Skeletal muscle satellite cell (primary cell): ENCODE results near the gene PDIA2.
"Not testable (repeated sequence)": the region's sequence is repeated elsewhere in the genome, so short reads cannot be mapped to it uniquely, and the experiment has no call there.

Experiments
- H3K27me3 ChIP-seq: 2 replicates; pipeline ENCODE4 v1.7.0; 2013; ENCODE audit warnings: low read length; ENCODE audit not compliant: control insufficient read depth, insufficient read depth
- H3K36me3 ChIP-seq: 2 replicates; pipeline ENCODE4 v1.7.0; 2013; ENCODE audit warnings: mild to moderate bottlenecking, control low read depth, low read length; ENCODE audit not compliant: insufficient read depth
- H3K4me1 ChIP-seq: 2 replicates; pipeline ENCODE4 v1.7.0; 2013; ENCODE audit warnings: low read length; ENCODE audit not compliant: control insufficient read depth, insufficient read depth
- H3K4me2 ChIP-seq: 2 replicates; pipeline ENCODE4 v1.7.0; 2013; ENCODE audit warnings: mild to moderate bottlenecking, low read length
- H3K4me3 ChIP-seq: 2 replicates; pipeline ENCODE4 v1.7.0; 2013; ENCODE audit warnings: low read length
- H3K9ac ChIP-seq: 2 replicates; pipeline ENCODE4 v1.7.0; 2013; ENCODE audit warnings: mild to moderate bottlenecking, low read depth, low read length, moderate library complexity
- H3K9me3 ChIP-seq: replicated peaks from 2 replicates; pipeline ENCODE4 v1.7.0; 2013; ENCODE audit warnings: mild to moderate bottlenecking, control low read depth, low read length

The PDIA2 gene

DNA sequence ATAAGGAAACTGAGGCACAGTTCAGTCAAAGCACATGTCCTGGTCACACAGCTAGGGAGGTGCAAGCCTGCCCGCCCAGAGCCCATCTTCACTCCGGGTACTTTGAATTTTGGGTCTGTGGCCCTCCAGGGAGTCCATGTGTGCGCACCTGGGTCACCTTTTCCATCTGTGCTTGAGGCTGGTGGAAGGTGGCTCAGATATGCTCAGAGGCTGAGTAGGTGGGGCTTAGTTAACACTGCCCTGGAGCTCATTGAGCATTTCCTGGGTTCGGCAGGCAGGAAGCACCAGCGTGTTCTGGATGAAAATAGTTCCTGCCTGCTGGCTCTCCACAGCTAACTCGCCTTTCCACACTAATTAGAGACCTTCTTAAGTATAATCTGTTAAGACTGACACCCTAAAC is 29.1 kb upstream of the PDIA2 start:
- Histone ChIP-seq H3K9ac (no peak overlapping the region), H3K27me3 (no peaks in the 10 kb centered on the region), H3K4me1 (no peaks in the 10 kb centered on the region), H3K36me3 (peaks cover 13% of the 10 kb centered on the region), H3K9me3 (no peaks in the 10 kb centered on the region), H3K4me2 (no peak overlapping the region), H3K4me3 (no peak overlapping the region)

DNA sequence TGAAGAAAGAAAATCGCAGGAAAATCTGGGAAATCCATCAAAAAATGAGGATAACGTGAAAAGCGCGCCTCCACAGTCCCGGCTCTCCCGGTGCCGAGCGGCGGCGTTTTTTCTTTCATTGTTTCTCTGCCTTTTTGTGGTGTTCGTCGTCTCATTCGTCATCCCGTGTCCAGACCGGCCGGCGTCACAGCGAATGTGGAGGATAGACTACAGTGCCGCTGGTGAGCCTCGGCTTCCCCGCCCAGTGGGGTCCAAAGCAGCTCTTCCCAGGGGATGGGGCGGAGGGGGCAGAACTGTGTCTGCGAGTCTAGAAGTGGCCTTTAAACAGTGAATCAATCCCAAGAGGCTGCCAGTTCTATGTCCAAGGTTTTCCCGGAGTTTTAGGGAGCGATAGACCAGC is 28.5 kb upstream of the PDIA2 start:
- Histone ChIP-seq H3K4me3 (no peak overlapping the region), H3K4me2 (no peak overlapping the region), H3K4me1 (no peaks in the 10 kb centered on the region), H3K27me3 (no peaks in the 10 kb centered on the region), H3K9me3 (no peaks in the 10 kb centered on the region), H3K9ac (no peak overlapping the region), H3K36me3 (peaks cover 13% of the 10 kb centered on the region)

DNA sequence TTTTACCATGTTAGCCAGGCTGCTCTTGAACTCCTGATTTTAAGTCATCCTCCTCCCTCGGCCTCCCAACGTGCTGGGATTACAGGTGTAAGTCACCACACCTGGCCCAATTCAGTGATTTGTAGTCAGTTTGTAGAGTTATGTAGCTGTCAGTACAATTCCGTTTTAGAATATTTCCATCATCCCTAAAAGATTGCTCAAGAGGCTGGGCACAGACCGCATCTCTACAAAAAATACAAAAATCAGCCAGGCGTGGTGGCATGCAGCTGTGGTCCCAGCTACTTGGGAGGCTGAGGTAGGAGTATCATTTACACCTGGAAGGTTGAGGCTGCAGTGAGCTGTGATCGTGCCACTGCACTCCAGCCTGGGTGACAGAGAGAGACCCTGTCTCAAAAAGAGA is 27.8 kb upstream of the PDIA2 start:
- H3K4me3 ChIP-seq: no peak overlapping the region
- peaks cover 13% of the 10 kb centered on the region for H3K36me3 ChIP-seq
- no peak overlapping the region for H3K9ac ChIP-seq
- H3K27me3 ChIP-seq: no peaks in the 10 kb centered on the region
- no peaks in the 10 kb centered on the region for H3K9me3 ChIP-seq
- H3K4me1 ChIP-seq: no peaks in the 10 kb centered on the region
- no peak overlapping the region for H3K4me2 ChIP-seq

DNA sequence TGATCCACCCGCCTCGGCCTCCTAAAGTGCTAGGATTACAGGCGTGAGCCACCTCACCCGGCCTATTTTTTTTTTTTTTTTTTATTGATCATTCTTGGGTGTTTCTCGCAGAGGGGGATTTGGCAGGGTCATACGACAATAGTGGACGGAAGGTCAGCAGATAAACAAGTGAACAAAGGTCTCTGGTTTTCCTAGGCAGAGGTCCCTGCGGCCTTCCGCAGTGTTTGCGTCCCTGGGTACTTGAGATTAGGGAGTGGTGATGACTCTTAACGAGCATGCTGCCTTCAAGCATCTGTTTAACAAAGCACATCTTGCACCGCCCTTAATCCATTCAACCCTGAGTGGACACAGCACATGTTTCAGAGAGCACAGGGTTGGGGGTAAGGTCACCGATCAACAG is 24.9 kb upstream of the PDIA2 start:
- H3K9me3 ChIP-seq, H3K27me3 ChIP-seq, H3K9ac ChIP-seq, H3K4me1 ChIP-seq, H3K4me2 ChIP-seq, H3K4me3 ChIP-seq: not testable (repeated sequence)
- H3K36me3 ChIP-seq: peaks cover 21% of the 10 kb centered on the region

DNA sequence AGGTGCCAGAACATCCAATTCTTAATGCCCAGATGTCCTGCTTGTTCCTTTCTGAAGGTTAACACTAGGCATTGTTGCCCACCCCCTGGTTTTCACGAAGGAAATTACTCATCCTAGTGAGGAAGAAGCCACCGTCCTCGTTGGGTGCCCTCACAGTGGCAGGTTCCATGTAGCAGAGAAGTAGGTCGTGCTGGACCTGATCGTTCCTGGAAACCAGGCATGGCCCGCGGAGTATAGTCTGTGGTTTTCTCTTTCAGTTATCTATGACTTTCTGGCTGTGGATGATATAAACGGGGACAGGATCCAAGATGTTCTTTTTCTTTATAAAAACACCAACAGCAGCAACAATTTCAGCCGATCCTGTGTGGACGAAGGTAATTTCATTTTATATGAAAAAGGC is 23.7 kb upstream of the PDIA2 start:
- H3K4me3 ChIP-seq: no peak overlapping the region
- H3K36me3 ChIP-seq: peaks cover 20% of the 10 kb centered on the region
- no peaks in the 10 kb centered on the region for H3K27me3 ChIP-seq
- H3K9ac ChIP-seq: no peak overlapping the region
- no peaks in the 10 kb centered on the region for H3K9me3 ChIP-seq
- H3K4me1 ChIP-seq: no peaks in the 10 kb centered on the region
- no peak overlapping the region for H3K4me2 ChIP-seq

DNA sequence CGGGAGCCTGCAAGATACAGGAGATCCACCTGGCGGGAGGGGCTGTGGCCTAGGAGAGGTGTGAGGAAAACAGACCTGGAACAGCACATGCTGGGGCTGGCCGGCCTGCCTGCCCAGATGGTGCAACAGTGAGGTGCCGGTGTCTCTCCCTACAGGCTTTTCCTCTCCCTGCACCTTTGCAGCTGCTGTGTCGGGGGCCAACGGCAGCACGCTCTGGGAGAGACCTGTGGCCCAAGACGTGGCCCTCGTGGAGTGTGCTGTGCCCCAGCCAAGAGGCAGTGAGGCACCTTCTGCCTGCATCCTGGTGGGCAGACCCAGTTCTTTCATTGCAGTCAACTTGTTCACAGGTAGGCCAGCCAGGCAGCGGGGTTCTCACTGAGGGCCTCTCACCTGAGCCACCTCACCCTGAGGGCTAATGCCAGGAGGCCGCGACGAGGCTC is 23.1 kb upstream of the PDIA2 start:
- Histone ChIP-seq H3K4me3 (no peak overlapping the region), H3K4me2 (no peak overlapping the region), H3K36me3 (peaks cover 17% of the 10 kb centered on the region), H3K27me3 (no peaks in the 10 kb centered on the region), H3K9me3 (no peaks in the 10 kb centered on the region), H3K4me1 (no peaks in the 10 kb centered on the region), H3K9ac (no peak overlapping the region)

DNA sequence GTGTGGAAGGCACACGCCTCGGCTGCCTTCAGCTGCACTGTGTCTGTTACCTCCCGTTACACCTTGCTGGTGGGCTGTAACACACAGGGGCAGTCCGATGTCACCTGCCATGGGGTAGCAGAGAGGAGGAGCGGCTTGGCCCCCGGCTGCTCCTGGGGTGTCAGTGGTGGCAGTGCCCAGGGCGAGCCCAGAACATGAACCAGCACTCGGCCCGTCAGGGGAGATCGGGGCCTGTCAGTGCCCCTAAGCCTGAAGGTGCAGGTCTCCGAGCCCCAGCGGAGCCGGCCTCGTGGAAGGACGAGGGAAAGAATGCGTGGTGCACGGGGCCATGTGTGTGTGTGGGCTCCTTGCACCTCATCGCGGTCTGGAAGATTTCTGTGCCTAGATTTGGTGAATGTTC is 22.6 kb upstream of the PDIA2 start:
- peaks cover 18% of the 10 kb centered on the region for H3K36me3 ChIP-seq
- H3K4me3 ChIP-seq: no peak overlapping the region
- H3K9ac ChIP-seq: no peak overlapping the region

DNA sequence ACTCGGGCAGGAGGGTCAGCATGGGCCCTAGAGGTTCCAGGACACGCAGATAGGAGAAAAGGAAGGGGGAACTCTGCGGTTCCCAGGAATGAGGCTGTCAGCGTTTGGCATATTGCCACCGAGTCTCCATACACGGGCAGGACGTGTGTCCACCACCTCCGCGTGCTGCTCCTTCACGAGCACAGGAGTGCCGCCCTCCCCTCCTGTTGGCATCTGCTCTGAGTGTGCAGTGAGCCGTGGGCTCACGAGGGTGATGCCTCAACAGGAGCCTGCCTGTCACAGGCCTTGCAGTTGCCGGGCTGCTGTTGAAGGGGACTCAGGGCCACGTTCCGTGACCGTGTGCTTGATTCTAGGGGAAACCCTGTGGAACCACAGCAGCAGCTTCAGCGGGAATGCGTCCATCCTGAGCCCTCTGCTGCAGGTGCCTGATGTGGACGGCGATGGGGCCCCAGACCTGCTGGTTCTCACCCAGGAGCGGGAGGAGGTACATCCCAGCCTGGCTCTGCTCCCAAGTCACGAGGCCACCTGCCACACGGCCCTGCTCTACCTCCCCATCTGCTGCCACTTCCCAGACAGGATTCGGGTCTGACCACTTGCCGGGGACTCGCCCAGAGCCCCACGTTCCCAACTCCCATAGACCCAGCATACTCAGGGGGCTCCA is 21.8 kb upstream of the PDIA2 start:
- Histone ChIP-seq H3K4me2 (no peak overlapping the region), H3K9me3 (no peaks in the 10 kb centered on the region), H3K27me3 (no peaks in the 10 kb centered on the region), H3K9ac (no peak overlapping the region), H3K4me3 (no peak overlapping the region), H3K36me3 (peaks cover 14% of the 10 kb centered on the region), H3K4me1 (peaks cover 5% of the 10 kb centered on the region)

More for the DNA sequence above, 22.6 kb upstream of the PDIA2 start:
- H3K4me1 ChIP-seq: no peaks in the 10 kb centered on the region
- no peak overlapping the region for H3K4me2 ChIP-seq
- H3K9me3 ChIP-seq: no peaks in the 10 kb centered on the region
- no peaks in the 10 kb centered on the region for H3K27me3 ChIP-seq

DNA sequence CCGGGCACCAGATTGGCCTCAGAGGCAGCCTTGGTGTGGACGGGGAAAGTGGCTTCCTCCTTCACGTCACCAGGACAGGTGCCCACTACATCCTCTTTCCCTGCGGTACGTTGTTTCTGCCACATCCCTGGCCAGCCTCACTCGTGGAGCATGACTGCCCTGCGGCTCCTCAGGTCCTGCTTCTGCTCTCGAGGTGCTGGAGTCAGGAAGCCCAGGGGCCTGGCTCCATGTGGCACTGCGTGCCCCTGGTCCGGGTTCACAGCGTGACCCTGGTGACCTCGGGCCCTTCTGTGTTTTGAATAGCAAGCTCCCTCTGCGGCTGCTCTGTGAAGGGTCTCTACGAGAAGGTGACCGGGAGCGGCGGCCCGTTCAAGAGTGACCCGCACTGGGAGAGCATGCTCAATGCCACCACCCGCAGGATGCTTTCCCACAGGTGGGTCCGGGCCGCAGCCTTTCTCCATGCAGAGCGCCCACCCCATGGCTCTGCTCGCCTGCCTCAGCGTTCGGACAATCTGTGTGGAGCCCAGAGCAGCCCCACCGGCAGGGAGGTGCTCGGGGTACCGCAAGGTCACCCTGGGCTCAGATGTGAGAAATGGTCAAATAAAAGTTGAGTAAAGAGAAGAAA is 20.7 kb upstream of the PDIA2 start:
- H3K36me3 ChIP-seq: peaks cover 14% of the 10 kb centered on the region
- H3K9ac ChIP-seq: no peak overlapping the region

DNA sequence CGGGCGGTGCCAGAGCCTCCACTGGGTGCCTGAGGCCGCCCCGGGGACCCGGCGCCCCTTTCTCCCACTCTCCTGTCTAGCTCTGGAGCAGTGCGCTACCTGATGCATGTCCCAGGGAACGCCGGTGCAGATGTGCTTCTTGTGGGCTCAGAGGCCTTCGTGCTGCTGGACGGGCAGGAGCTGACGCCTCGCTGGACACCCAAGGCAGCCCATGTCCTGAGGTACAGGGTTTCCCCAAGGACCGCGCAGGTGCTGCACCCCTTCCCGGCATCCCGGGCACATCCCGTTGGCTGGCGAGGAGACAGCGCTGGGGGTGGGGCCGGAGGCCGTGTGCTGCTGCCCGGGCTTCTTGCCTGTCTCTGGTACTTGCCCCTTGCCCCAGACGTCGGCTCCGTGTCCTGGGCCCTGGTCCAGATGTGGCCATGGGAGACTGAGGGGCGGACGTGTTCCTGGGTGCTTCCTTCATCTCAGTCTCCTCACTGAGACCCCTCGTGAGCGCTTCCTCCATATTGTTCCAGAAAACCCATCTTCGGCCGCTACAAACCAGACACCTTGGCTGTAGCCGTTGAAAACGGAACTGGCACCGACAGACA is 19.7 kb upstream of the PDIA2 start:
- Histone ChIP-seq H3K4me1 (peaks cover 5% of the 10 kb centered on the region), H3K9me3 (no peaks in the 10 kb centered on the region), H3K36me3 (peaks cover 14% of the 10 kb centered on the region), H3K9ac (no peak overlapping the region), H3K4me3 (no peak overlapping the region), H3K4me2 (no peak overlapping the region), H3K27me3 (no peaks in the 10 kb centered on the region)

More for the DNA sequence above, 20.7 kb upstream of the PDIA2 start:
- Histone ChIP-seq H3K9me3 (no peaks in the 10 kb centered on the region), H3K27me3 (no peaks in the 10 kb centered on the region), H3K4me2 (no peak overlapping the region), H3K4me1 (peaks cover 5% of the 10 kb centered on the region), H3K4me3 (no peak overlapping the region)

DNA sequence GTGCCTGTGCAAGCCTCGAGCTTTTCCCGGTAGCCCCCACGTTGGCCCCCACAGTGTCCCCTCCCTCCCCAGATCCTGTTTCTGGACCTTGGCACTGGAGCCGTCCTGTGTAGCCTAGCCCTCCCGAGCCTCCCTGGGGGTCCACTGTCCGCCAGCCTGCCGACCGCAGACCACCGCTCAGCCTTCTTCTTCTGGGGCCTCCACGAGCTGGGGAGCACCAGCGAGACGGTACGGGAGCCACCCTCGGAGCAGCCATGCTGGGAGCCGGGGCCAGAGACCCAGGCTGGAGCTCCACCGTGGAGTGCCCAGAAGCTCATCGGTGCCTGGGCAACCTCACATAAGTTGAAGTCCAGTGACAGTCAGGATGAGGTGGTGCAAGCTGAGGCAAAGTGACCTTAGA is 19.0 kb upstream of the PDIA2 start:
- Histone ChIP-seq H3K36me3 (peaks cover 14% of the 10 kb centered on the region), H3K27me3 (peaks cover 5% of the 10 kb centered on the region), H3K9me3 (no peaks in the 10 kb centered on the region), H3K9ac (no peak overlapping the region), H3K4me2 (no peak overlapping the region), H3K4me1 (peaks cover 5% of the 10 kb centered on the region), H3K4me3 (no peak overlapping the region)
